ENCODE data around the gene AHCY.
"Not testable (repeated sequence)": the region's sequence is repeated elsewhere in the genome, so short reads cannot be mapped to it uniquely, and the experiment has no call there.

The AHCY gene

GRCh38 chr20:34322267-34323105 is 19.3 kb upstream of the AHCY start:
- DNase-seq = no peak

- no peak for DNase-seq
Measured at GRCh38 chr20:34320861-34321260, 17.7 kb upstream of the AHCY start.

- no peak for DNase-seq
Measured at GRCh38 chr20:34318609-34319443, 15.7 kb upstream of the AHCY start.

- peak; percentile 50 for DNase-seq
Measured at GRCh38 chr20:34316196-34316814, 13.2 kb upstream of the AHCY start.

GRCh38 chr20:34315236-34315635 is 12.1 kb upstream of the AHCY start:
- no peak for DNase-seq

GRCh38 chr20:34312544-34313217 is 9.5 kb upstream of the AHCY start:
- peak; percentile 87 for DNase-seq

GRCh38 chr20:34312024-34312460 is 8.9 kb upstream of the AHCY start:
- DNase-seq = no peak

- no peak for DNase-seq
Measured at GRCh38 chr20:34311118-34312023, 8.2 kb upstream of the AHCY start.

- DNase-seq = no peak
Measured at GRCh38 chr20:34310481-34311117, 7.4 kb upstream of the AHCY start.

- DNase-seq = no peak
Measured at GRCh38 chr20:34309691-34310090, 6.5 kb upstream of the AHCY start.

- no peak for DNase-seq
Measured at GRCh38 chr20:34305333-34306230, 2.4 kb upstream of the AHCY start.

GRCh38 chr20:34302312-34302722 is 838 bp downstream of the AHCY start:
- DNase-seq = no peak

- DNase-seq = no peak
Measured at GRCh38 chr20:34301587-34302311, 1.4 kb downstream of the AHCY start.

GRCh38 chr20:34300809-34301586 is 2.2 kb downstream of the AHCY start:
- no peak for DNase-seq

GRCh38 chr20:34300256-34300806 is 2.8 kb downstream of the AHCY start:
- DNase-seq = no peak

- peak; percentile 69 for DNase-seq
Measured at GRCh38 chr20:34299556-34300255, 3.4 kb downstream of the AHCY start.

- not testable (repeated sequence) for DNase-seq
Measured at GRCh38 chr20:34298294-34298784, 4.8 kb downstream of the AHCY start.

All from inflammatory macrophage treated with lipopolysaccharide for 4 hours (primary cell).